Psoas muscle (tissue), 8 donors: ENCODE data around the gene PPP6R2. TPM values are rescaled to one million over a fixed set of nuclear protein-coding genes. Genes with fewer than 3 reads are reported as not detected.

Experiments
- ATAC-seq, 4 donors: fragments of 200-7000 bp; cut with Tn5 transposase; one replicate each; pipeline ENCODE4 v1.9.1; 2020; ENCODE audit warnings: moderate library complexity in 3 of 4, mild to moderate bottlenecking in 2 of 4
- DNase-seq, 2 donors: peaks; one replicate each; pipeline ENCODE4 v3.0.0-alpha.2; 2020
- H3K27ac ChIP-seq: fragments of 200-600 bp; one replicate; pipeline ENCODE4 v1.8.0; 2022
- H3K27me3 ChIP-seq, 3 donors: fragments of 200-600 bp in 1 of 3; one replicate each; pipeline versions ENCODE4 v1.6.1 to v1.8.0; 2013 to 2022; ENCODE audit warnings: low read length in 2 of 3, mild to moderate bottlenecking in 2 of 3, moderate library complexity in 1 of 3; ENCODE audit not compliant: insufficient read depth in 3 of 3
- H3K36me3 ChIP-seq, 2 donors: fragments of 200-600 bp in 1 of 2; one replicate each; pipeline versions ENCODE4 v1.6.1 to v1.8.0; 2013 to 2022; ENCODE audit warnings: low read depth in 1 of 2, mild to moderate bottlenecking in 1 of 2, moderate library complexity in 1 of 2; ENCODE audit not compliant: insufficient read depth in 1 of 2
- H3K4me1 ChIP-seq: fragments of 200-600 bp; one replicate; pipeline ENCODE4 v1.8.0; 2022
- H3K4me3 ChIP-seq: fragments of 200-600 bp; one replicate; pipeline ENCODE4 v1.8.0; 2022; ENCODE audit warnings: mild to moderate bottlenecking
- H3K9me3 ChIP-seq: fragments of 200-600 bp; one replicate; pipeline ENCODE4 v1.8.0; 2022
- WGBS, 3 donors: extraction: QIAGEN DNeasy Blood & Tissue Kit; methylation state at CpG; one replicate each; pipeline versions ENCODE4 v1.1.6 to v1.1.7; 2013; 5-methylcytosine and 5-hydroxymethylcytosine counted together
- intact Hi-C, 2 donors: fragments of 100-400 bp; cut with DNase I; formaldehyde crosslinking; loops; one replicate each; pipeline versions ENCODE4 v1.11.0 to v1.14.2; 2022
- polyA plus RNA-seq, 3 donors: library from polyadenylated mRNA; stranded (reverse); fragments of 200-250 nt; gene quantifications; one replicate each; pipeline ENCODE4 v1.2.3, GENCODE V29; 2013
- total RNA-seq, 4 donors: library from RNA; stranded (reverse); fragmentation: NEBNext Ultra II Directional in 2 of 4; extraction: Animal tissue kit (Norgen Biotek cat#: 25700) in 2 of 4; gene quantifications; one replicate each; pipeline versions ENCODE4 v1.2.1 to v1.2.4, GENCODE V29; 2021 to 2023
- TF ChIP-seq, protein P1 (sequence below): fragments of 200-600 bp; IDR thresholded peaks from one replicate; pipeline ENCODE4 v1.8.0; 2022; ENCODE audit warnings: antibody characterized with exemption
- donor health status: healthy with polysubstance abuse.
- donor health status: DM: no; HTN: no; CAD: no; lungs with moderate emphysema.
- donor health status: Bipolar disorder and iron deficiency.
- donor health status: healthy.
- donor health status: DM: yes; HTN: yes; CAD: no.
- donor health status: DM: no; HTN: no; CAD: no.
- donor health status: DM: no; HTN: no; CAD: no.
- donor health status: DM: yes; HTN: yes; CAD: no.

Gene PPP6R2
- total and polyA plus RNA-seq, 7 donors: 31.6 to 48.2 (median 41.6) TPM

DNA sequence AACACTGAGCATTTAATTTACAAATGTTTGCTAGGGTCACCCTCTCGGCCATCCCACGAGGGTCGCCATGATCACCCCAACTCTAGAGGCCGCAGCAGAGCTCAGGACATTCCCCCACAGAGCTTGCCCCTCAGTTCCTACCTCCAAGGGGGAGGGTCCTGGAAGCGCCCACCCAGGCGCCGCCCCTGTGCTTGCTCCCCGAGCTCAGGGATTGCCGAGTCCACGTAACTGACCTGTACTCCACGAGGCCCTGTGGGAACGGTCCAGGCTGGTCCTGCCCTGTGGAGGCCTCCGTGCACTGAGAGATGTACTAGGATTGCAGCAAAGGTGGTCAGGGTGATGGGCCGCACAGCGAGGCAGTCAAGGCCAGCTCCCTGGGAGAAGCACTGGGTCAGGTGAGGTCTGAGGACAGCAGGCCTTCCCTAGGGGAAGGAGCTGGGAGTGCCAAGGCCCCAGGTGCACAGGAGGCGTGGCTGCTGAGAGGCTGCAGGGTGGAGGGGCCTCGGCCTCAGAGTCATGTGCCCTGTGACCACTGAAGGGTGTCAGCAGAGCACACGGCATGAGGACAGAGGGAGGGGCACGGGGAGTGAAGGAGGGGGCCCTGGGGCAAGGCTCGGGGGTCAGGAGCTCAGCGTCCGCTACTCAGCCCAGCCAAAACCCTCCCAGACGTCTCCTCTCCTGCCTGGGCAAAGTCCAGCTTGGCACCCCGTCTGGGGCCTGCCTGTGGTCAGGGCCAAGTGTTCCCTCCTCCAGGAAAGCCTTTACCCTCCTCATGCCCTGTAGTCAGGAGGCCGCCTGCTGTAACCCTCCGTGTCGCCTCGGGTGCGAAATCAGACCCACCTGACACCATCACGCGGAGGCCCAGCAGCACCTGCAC is 141.1 kb downstream of the PPP6R2 start:
- DNase-seq (no peak), ATAC-seq (no peak)
- Histone ChIP-seq H3K27me3 (peaks cover 0 to 65% (median 22%) of the 10 kb centered on the region in 3 donors), H3K9me3 (no peaks in the 10 kb centered on the region), H3K36me3 (no peaks in the 10 kb centered on the region), H3K27ac (no peak overlapping the region), H3K4me1 (peaks cover 4% of the 10 kb centered on the region), H3K4me3 (no peak overlapping the region)
- TF ChIP-seq, protein P1, sequence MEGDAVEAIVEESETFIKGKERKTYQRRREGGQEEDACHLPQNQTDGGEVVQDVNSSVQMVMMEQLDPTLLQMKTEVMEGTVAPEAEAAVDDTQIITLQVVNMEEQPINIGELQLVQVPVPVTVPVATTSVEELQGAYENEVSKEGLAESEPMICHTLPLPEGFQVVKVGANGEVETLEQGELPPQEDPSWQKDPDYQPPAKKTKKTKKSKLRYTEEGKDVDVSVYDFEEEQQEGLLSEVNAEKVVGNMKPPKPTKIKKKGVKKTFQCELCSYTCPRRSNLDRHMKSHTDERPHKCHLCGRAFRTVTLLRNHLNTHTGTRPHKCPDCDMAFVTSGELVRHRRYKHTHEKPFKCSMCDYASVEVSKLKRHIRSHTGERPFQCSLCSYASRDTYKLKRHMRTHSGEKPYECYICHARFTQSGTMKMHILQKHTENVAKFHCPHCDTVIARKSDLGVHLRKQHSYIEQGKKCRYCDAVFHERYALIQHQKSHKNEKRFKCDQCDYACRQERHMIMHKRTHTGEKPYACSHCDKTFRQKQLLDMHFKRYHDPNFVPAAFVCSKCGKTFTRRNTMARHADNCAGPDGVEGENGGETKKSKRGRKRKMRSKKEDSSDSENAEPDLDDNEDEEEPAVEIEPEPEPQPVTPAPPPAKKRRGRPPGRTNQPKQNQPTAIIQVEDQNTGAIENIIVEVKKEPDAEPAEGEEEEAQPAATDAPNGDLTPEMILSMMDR: no peak
- intact Hi-C loops: no loop called here
- WGBS, 3 donors: 80 to 84% (median 81%) methylated on average over 29 to 31 of the region's 31 CpGs

GRCh38 chr22:50485221-50486131 is 142.3 kb downstream of the PPP6R2 start:
- H3K27me3 ChIP-seq: peaks cover 0 to 52% (median 19%) of the 10 kb centered on the region in 3 donors
- TF ChIP-seq, protein P1: no peak
- peaks cover 4% of the 10 kb centered on the region for H3K4me1 ChIP-seq
- no peak overlapping the region for H3K27ac ChIP-seq
- H3K9me3 ChIP-seq: no peaks in the 10 kb centered on the region
- 54 to 64% (median 55%) methylated on average over 29 of the region's 29 CpGs for WGBS, 3 donors
- ATAC-seq (no peak), DNase-seq (no peak)
- intact Hi-C loops: no loop called here
- H3K4me3 ChIP-seq: no peak overlapping the region
- H3K36me3 ChIP-seq: no peaks in the 10 kb centered on the region

DNA sequence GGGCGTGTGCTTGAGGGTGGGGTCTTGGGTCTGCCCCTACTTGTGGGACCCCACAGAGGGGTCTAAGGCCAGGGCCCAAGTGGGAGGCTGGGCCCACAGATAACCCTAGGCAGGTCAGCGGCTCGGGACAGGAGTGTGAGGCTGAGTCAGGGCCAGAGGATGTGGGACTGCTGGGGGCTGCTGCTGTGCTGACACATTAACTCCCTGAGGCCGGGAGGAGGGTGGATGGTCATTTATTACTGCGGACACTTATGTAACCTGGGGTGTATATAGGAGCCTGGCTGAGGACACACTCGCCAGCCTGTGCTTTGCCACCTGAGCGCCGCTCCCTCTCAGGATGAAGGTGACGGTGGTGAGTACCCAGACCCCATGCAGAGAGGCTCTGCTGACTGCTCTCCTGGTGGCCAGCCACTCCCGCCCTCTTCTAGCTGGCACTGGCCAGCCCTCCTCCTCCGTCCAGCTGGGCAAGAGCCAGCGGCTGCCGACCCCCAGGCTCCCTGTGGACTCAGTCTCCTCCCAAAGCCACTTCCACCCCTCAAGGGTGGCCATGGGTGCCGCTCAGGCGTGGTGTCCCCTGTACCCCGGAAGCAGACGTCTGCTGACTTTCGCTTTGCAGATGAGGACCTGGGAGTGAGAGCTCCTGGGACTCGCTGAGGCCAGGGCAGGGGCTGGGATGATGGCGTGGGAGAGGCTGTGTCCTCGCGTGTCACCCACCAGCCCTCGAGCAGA is 143.6 kb downstream of the PPP6R2 start, which contains the start of gene MIOX:
TSS of gene MIOX (plus strand) at position 299 of the 729 bp plus-strand sequence. CDS start at position 338, 39 bp downstream.
- ATAC-seq: no peak
- Histone ChIP-seq H3K9me3 (no peaks in the 10 kb centered on the region), H3K27me3 (peaks cover 0 to 40% (median 10%) of the 10 kb centered on the region in 3 donors), H3K27ac (no peak within 1 kb of the TSS), H3K4me3 (no peak within 1 kb of the TSS), H3K4me1 (no peaks in the 10 kb centered on the region), H3K36me3 (no peaks in the 10 kb centered on the region)
- no peak for DNase-seq
- WGBS, 3 donors: 68 to 71% (median 69%) methylated on average over 23 of the region's 23 CpGs
- intact Hi-C loops: no loop called here
- TF ChIP-seq, protein P1: no peak

DNA sequence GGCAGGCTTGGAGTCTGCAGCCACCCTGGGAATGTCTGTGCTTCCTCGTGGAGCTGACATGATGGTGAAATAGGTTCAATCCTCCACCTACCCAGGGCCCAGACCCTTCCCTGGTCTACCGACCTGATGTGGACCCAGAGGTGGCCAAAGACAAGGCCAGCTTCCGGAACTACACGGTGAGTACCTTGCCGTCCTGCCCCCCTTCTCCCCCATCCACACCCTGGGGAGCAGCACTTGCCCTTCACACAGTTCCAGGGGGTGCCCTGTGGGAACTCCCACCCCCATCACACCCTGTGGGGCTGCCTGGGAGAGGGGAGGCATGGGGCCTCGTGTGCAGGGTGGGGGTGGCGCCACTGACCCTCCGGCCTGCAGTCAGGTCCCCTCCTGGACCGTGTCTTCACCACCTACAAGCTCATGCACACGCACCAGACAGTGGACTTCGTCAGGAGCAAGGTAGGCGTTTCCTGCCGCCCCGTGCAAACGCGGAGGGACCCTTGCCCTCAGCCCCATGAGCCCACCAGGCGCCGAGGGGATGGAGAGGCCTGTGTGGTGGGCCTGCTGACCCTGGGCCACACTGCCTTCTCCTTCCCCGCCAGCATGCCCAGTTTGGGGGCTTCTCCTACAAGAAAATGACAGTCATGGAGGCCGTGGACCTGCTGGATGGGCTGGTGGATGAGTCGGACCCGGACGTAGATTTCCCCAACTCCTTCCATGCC is 144.3 kb downstream of the PPP6R2 start:
- Histone ChIP-seq H3K36me3 (no peaks in the 10 kb centered on the region), H3K27ac (no peak overlapping the region), H3K27me3 (peaks cover 0 to 32% (median 4%) of the 10 kb centered on the region in 3 donors), H3K9me3 (no peaks in the 10 kb centered on the region), H3K4me3 (no peak overlapping the region), H3K4me1 (no peaks in the 10 kb centered on the region)
- TF ChIP-seq, protein P1: no peak
- intact Hi-C loops: no loop called here
- ATAC-seq: peak in 1 of 4 donors; percentile 15
- DNase-seq: no peak
- WGBS, 3 donors: 78 to 84% (median 80%) methylated on average over 23 of the region's 23 CpGs
